Spleen (tissue), 11 donors: ENCODE measurements around the gene CORIN. TPM values are rescaled to one million over a fixed set of nuclear protein-coding genes. Genes with fewer than 3 reads are reported as not detected.

Experiments used
- DNase-seq: peaks from one replicate; pipeline ENCODE4 v3.0.0-alpha.2; 2020
- H3K27ac ChIP-seq, 8 donors: fragments of 200-600 bp; sonication (generic) in 7 of 8; 1 replicate in 4 of 8; 2 replicates in 4 of 8; pipeline versions ENCODE4 v1.5.0 to v1.8.0; 2016 to 2021; ENCODE audit warnings: inconsistent platforms in 4 of 8, mild to moderate bottlenecking in 4 of 8, moderate library complexity in 1 of 8
- H3K27me3 ChIP-seq, 7 donors: fragments of 200-600 bp; sonication (generic) in 6 of 7; replicated peaks in 1 of 7; 1 replicate in 4 of 7; 2 replicates in 3 of 7; pipeline versions ENCODE4 v1.5.0 to v1.8.0; 2016 to 2021; ENCODE audit warnings: inconsistent platforms in 3 of 7, mild to moderate bottlenecking in 1 of 7
- H3K36me3 ChIP-seq, 6 donors: fragments of 200-600 bp; sonication (generic) in 5 of 6; 1 replicate in 4 of 6; 2 replicates in 2 of 6; pipeline versions ENCODE4 v1.5.0 to v1.8.0; 2016 to 2021; ENCODE audit warnings: inconsistent platforms in 2 of 6
- H3K4me1 ChIP-seq, 6 donors: fragments of 200-600 bp; sonication (generic) in 5 of 6; 1 replicate in 3 of 6; 2 replicates in 3 of 6; pipeline versions ENCODE4 v1.5.0 to v1.8.0; 2016 to 2021; ENCODE audit warnings: inconsistent platforms in 3 of 6
- H3K4me3 ChIP-seq, 8 donors: fragments of 200-600 bp; sonication (generic) in 7 of 8; 1 replicate in 4 of 8; 2 replicates in 4 of 8; pipeline versions ENCODE4 v1.5.0 to v1.8.0; 2016 to 2021; ENCODE audit warnings: inconsistent platforms in 4 of 8, mild to moderate bottlenecking in 4 of 8, moderate library complexity in 2 of 8
- H3K9me3 ChIP-seq, 8 donors: fragments of 200-600 bp; sonication (generic) in 7 of 8; 1 replicate in 4 of 8; 2 replicates in 4 of 8; pipeline versions ENCODE4 v1.5.0 to v1.8.0; 2016 to 2021; ENCODE audit warnings: inconsistent platforms in 4 of 8
- CTCF ChIP-seq, 11 experiments: fragments of 200-600 bp in 7 of 11; fragments of 450-650 bp in 4 of 11; sonication (generic) in 4 of 11; IDR thresholded peaks in 8 of 11; conservative IDR thresholded peaks in 3 of 11; 1 replicate in 7 of 11; 2 replicates in 4 of 11; pipeline versions ENCODE4 v1.4.0 to v1.8.0; 2016 to 2021; ENCODE audit warnings: antibody characterized with exemption in 11 of 11, inconsistent platforms in 4 of 11, mild to moderate bottlenecking in 1 of 11
- POLR2A ChIP-seq, 3 donors: fragments of 450-650 bp; IDR thresholded peaks; one replicate each; pipeline ENCODE4 v1.5.1; 2017; ENCODE audit warnings: antibody characterized with exemption in 3 of 3, mild to moderate bottlenecking in 1 of 3
- POLR2AphosphoS5 ChIP-seq, 3 donors: sonication (generic); formaldehyde crosslinking; IDR thresholded peaks; one replicate each; pipeline ENCODE4 v1.5.1; 2017; ENCODE audit warnings: antibody characterized with exemption in 3 of 3
- WGBS, 5 donors: extraction: QIAGEN DNeasy Blood & Tissue Kit in 3 of 5; methylation state at CpG; one replicate each; pipeline versions ENCODE4 v1.1.5 to v1.1.7; 2013 to 2018; 5-methylcytosine and 5-hydroxymethylcytosine counted together
- intact Hi-C: fragments of 100-400 bp; cut with DNase I; formaldehyde crosslinking; loops from one replicate; pipeline ENCODE4 v1.15.0; 2023; ENCODE audit warnings: low total_unique reads
- polyA plus RNA-seq, 3 donors: library from polyadenylated mRNA; stranded (reverse); fragments of 200-250 nt; gene quantifications; one replicate each; pipeline ENCODE4 v1.2.1, GENCODE V29; 2013
- total RNA-seq, 7 donors: library from RNA; depleted of rRNA in 3 of 7; stranded (reverse); fragments of >200 nt in 3 of 7; fragmentation: NEBNext Ultra II Directional in 4 of 7; extraction: Animal tissue kit (Norgen Biotek cat#: 25700) in 4 of 7; gene quantifications; one replicate each; pipeline versions ENCODE4 v1.1.0 to v1.2.1, GENCODE V29; 2016 to 2021
- donor health status: healthy with polysubstance abuse.
- donor health status: DM: no; HTN: no; CAD: no; lungs with moderate emphysema.
- donor health status: DM: no; HTN: no; CAD: no.
- donor health status: Bipolar disorder and iron deficiency.
- donor health status: healthy.
- donor health status: DM: no; HTN: no; CAD: no.
- donor health status: DM: yes; HTN: yes; CAD: no.

CORIN gene
- total and polyA plus RNA-seq, 10 donors: 0.23 to 12.3 (median 0.85) TPM

GRCh38 chr4:47654972-47655693 lies 182.7 kb downstream of the CORIN start:
- H3K4me1 ChIP-seq: no peaks in the 10 kb centered on the region
- DNase-seq: no peak
- H3K27me3 ChIP-seq: no peaks in the 10 kb centered on the region
- no peaks in the 10 kb centered on the region for H3K36me3 ChIP-seq
- H3K4me3 ChIP-seq: no peak overlapping the region
- no peak for TF ChIP-seq POLR2AphosphoS5 (IDR thresholded peaks at IDR 0.05)
- no peak for TF ChIP-seq CTCF (IDR thresholded peaks at IDR 0.05 in 8 of 11, conservative IDR thresholded peaks at IDR 0.05 in 3 of 11)
- no peak for TF ChIP-seq POLR2A (IDR thresholded peaks at IDR 0.05)
- intact Hi-C loops: no loop called here
- H3K9me3 ChIP-seq: no peaks in the 10 kb centered on the region
- H3K27ac ChIP-seq: no peak overlapping the region
- WGBS, 5 donors: 84 to 94% (median 88%) methylated on average over 3 of the region's 3 CpGs

GRCh38 chr4:47652092-47652491 lies 185.8 kb downstream of the CORIN start:
- H3K4me3 ChIP-seq: no peak overlapping the region
- intact Hi-C loops: no loop called here
- 78 to 89% (median 86%) methylated on average over 2 of the region's 2 CpGs for WGBS, 5 donors
- H3K9me3 ChIP-seq: no peaks in the 10 kb centered on the region
- no peaks in the 10 kb centered on the region for H3K27me3 ChIP-seq
- no peaks in the 10 kb centered on the region for H3K4me1 ChIP-seq
- no peak for DNase-seq
- no peak for TF ChIP-seq POLR2AphosphoS5 (IDR thresholded peaks at IDR 0.05)
- TF ChIP-seq POLR2A (IDR thresholded peaks at IDR 0.05): no peak
- no peak for TF ChIP-seq CTCF (IDR thresholded peaks at IDR 0.05 in 8 of 11, conservative IDR thresholded peaks at IDR 0.05 in 3 of 11)
- H3K27ac ChIP-seq: no peak overlapping the region
- H3K36me3 ChIP-seq: no peaks in the 10 kb centered on the region

GRCh38 chr4:47651231-47651630 lies 186.6 kb downstream of the CORIN start:
- Histone ChIP-seq H3K27me3 (no peaks in the 10 kb centered on the region), H3K4me1 (no peaks in the 10 kb centered on the region), H3K27ac (no peak overlapping the region), H3K9me3 (no peaks in the 10 kb centered on the region), H3K4me3 (no peak overlapping the region), H3K36me3 (no peaks in the 10 kb centered on the region)
- 24 to 33% (median 32%) methylated on average over 3 of the region's 3 CpGs for WGBS, 5 donors
- TF ChIP-seq CTCF (IDR thresholded peaks at IDR 0.05 in 8 of 11, conservative IDR thresholded peaks at IDR 0.05 in 3 of 11) (no peak), POLR2AphosphoS5 (IDR thresholded peaks at IDR 0.05) (no peak), POLR2A (IDR thresholded peaks at IDR 0.05) (no peak)
- no peak for DNase-seq
- intact Hi-C loops: no loop called here

- Histone ChIP-seq H3K4me1 (no peaks in the 10 kb centered on the region), H3K27ac (no peak overlapping the region), H3K36me3 (no peaks in the 10 kb centered on the region), H3K4me3 (no peak overlapping the region), H3K27me3 (no peaks in the 10 kb centered on the region), H3K9me3 (no peaks in the 10 kb centered on the region)
- intact Hi-C loops: no loop called here
- WGBS, 5 donors: 59 to 81% (median 67%) methylated on average over 2 of the region's 2 CpGs
- DNase-seq: no peak
- TF ChIP-seq CTCF (IDR thresholded peaks at IDR 0.05 in 8 of 11, conservative IDR thresholded peaks at IDR 0.05 in 3 of 11) (no peak), POLR2A (IDR thresholded peaks at IDR 0.05) (no peak), POLR2AphosphoS5 (IDR thresholded peaks at IDR 0.05) (no peak)
These were observed 187.2 kb downstream of the CORIN start for GRCh38 chr4:47650584-47651130.
